PC-9 (cell line): ENCODE results near the gene PIK3R5.

Experiments
- EZH2 ChIP-seq: fragments of 200-600 bp; sonication (generic); IDR thresholded peaks from 2 replicates; pipeline ENCODE4 v1.8.0; 2017; ENCODE audit warnings: antibody characterized with exemption, low read depth
- TF ChIP-seq, protein P1 (sequence below): fragments of 200-600 bp; sonication (generic); conservative IDR thresholded peaks from 2 replicates; pipeline ENCODE4 v1.6.1; 2017; ENCODE audit warnings: mixed run types, antibody characterized with exemption, mild to moderate bottlenecking, moderate library complexity

DNA sequence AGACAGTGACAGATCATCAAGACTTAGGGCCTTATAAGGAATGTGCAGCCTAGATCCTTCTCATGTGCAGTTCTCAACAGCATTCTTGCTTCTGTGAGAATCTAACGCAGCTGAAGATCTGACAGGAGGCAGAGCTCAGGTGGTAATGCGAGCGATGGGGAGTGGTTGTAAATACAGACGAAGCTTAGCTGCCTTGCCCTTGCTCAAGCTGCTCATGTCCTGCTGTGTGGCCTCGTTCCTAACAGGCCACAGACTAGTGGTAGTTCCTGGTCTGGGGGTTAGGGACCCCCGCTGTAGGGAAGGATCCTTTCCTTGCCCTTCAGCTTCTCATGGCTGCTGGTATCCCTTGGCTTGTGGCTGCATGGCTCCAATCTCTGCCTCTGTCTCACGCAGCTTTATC is 45.5 kb upstream of the PIK3R5 start:
- TF ChIP-seq, protein P1, sequence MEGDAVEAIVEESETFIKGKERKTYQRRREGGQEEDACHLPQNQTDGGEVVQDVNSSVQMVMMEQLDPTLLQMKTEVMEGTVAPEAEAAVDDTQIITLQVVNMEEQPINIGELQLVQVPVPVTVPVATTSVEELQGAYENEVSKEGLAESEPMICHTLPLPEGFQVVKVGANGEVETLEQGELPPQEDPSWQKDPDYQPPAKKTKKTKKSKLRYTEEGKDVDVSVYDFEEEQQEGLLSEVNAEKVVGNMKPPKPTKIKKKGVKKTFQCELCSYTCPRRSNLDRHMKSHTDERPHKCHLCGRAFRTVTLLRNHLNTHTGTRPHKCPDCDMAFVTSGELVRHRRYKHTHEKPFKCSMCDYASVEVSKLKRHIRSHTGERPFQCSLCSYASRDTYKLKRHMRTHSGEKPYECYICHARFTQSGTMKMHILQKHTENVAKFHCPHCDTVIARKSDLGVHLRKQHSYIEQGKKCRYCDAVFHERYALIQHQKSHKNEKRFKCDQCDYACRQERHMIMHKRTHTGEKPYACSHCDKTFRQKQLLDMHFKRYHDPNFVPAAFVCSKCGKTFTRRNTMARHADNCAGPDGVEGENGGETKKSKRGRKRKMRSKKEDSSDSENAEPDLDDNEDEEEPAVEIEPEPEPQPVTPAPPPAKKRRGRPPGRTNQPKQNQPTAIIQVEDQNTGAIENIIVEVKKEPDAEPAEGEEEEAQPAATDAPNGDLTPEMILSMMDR = no peak
- no peak for TF ChIP-seq EZH2
